Astrocyte (in vitro differentiated cells and primary cell): Measurements from ENCODE around the gene MTCL3.
A peak's percentile ranks its signal among the peaks of the same experiment; 100 is the strongest.

Source experiments
- DNase-seq: peaks from one replicate; pipeline ENCODE4 v3.0.0-alpha.2; 2010; ENCODE audit warnings: low read depth
- FAIRE-seq: peaks from 2 replicates; lab custom pipeline; 2011; peaks lifted over from hg19 to GRCh38; lab: Jason Lieb, UNC
- H2AFZ ChIP-seq: 2 replicates; pipeline ENCODE4 v1.6.0; 2012; ENCODE audit warnings: low read depth, low read length, inconsistent platforms
- H3K27ac ChIP-seq: 2 replicates; pipeline ENCODE4 v1.5.1; 2011; ENCODE audit warnings: low read depth, low read length, inconsistent platforms
- H3K27me3 ChIP-seq: 2 replicates; pipeline ENCODE4 v1.6.0; 2011; ENCODE audit warnings: low read length, inconsistent platforms; ENCODE audit not compliant: insufficient read depth
- H3K36me3 ChIP-seq: 2 replicates; pipeline ENCODE4 v1.5.1; 2011; ENCODE audit warnings: low read length, inconsistent platforms; ENCODE audit not compliant: insufficient read depth
- H3K4me1 ChIP-seq: 2 replicates; pipeline ENCODE4 v1.5.1; 2011; ENCODE audit warnings: low read length, inconsistent platforms; ENCODE audit not compliant: insufficient read depth
- H3K4me2 ChIP-seq: 2 replicates; pipeline ENCODE4 v1.6.0; 2012; ENCODE audit warnings: low read length, inconsistent platforms
- H3K4me3 ChIP-seq: 2 replicates; pipeline ENCODE4 v1.5.1; 2011; ENCODE audit warnings: low read depth, mild to moderate bottlenecking, low read length, inconsistent platforms; ENCODE audit not compliant: insufficient read depth
- H3K79me2 ChIP-seq: 2 replicates; pipeline ENCODE4 v1.6.0; 2012; ENCODE audit warnings: mild to moderate bottlenecking, low read length, inconsistent platforms; ENCODE audit not compliant: insufficient read depth
- H3K9ac ChIP-seq: 2 replicates; pipeline ENCODE4 v1.6.0; 2012; ENCODE audit warnings: mild to moderate bottlenecking, low read length, inconsistent platforms
- H3K9me3 ChIP-seq: 2 replicates; pipeline ENCODE4 v1.5.1; 2012; ENCODE audit warnings: low read depth, mild to moderate bottlenecking, low read length, inconsistent platforms; ENCODE audit not compliant: insufficient read depth
- H4K20me1 ChIP-seq: 2 replicates; pipeline ENCODE4 v1.6.0; 2012; ENCODE audit warnings: low read length, inconsistent platforms; ENCODE audit not compliant: insufficient read depth
- H3K27ac Mint-ChIP-seq: one replicate; pipeline ENCODE4 v1.8.0; 2021; ENCODE audit warnings: mild to moderate bottlenecking, mixed read lengths; ENCODE audit not compliant: unreplicated experiment
- H3K27me3 Mint-ChIP-seq: one replicate; pipeline ENCODE4 v1.8.0; 2021; ENCODE audit warnings: low read depth, mixed read lengths; ENCODE audit not compliant: unreplicated experiment
- H3K36me3 Mint-ChIP-seq: one replicate; pipeline ENCODE4 v1.8.0; 2021; ENCODE audit warnings: low read depth, mixed read lengths; ENCODE audit not compliant: unreplicated experiment
- H3K4me1 Mint-ChIP-seq: one replicate; pipeline ENCODE4 v1.8.0; 2021; ENCODE audit warnings: low read depth, mixed read lengths; ENCODE audit not compliant: unreplicated experiment
- H3K4me3 Mint-ChIP-seq: one replicate; pipeline ENCODE4 v1.8.0; 2021; ENCODE audit warnings: mild to moderate bottlenecking, moderate library complexity, mixed read lengths; ENCODE audit not compliant: unreplicated experiment
- H3K9me3 Mint-ChIP-seq: one replicate; pipeline ENCODE4 v1.8.0; 2021; ENCODE audit warnings: mild to moderate bottlenecking, mixed read lengths; ENCODE audit not compliant: unreplicated experiment
- CTCF ChIP-seq: IDR thresholded peaks from 2 replicates; pipeline ENCODE4 v1.5.1; 2011; ENCODE audit warnings: low read depth, mild to moderate bottlenecking, inconsistent platforms, low read length, moderate library complexity; ENCODE audit not compliant: insufficient read depth
- EZH2 ChIP-seq: IDR thresholded peaks from 2 replicates; pipeline ENCODE4 v1.6.1; 2012; ENCODE audit warnings: mild to moderate bottlenecking, low read length, inconsistent platforms; ENCODE audit not compliant: insufficient read depth

MTCL3 gene

GRCh38 chr6:127514773-127515227 is 4.3 kb downstream of the MTCL3 start:
- no peaks in the 10 kb centered on the region for H3K27me3 Mint-ChIP-seq
- H3K9me3 ChIP-seq: no peaks in the 10 kb centered on the region
- H3K9ac ChIP-seq: peak overlapping the region; percentile 77
- H3K36me3 ChIP-seq: peaks cover 26% of the 10 kb centered on the region
- H3K4me1 Mint-ChIP-seq: peaks cover 21% of the 10 kb centered on the region
- DNase-seq (peak; percentile 67), FAIRE-seq (no peak)
- peaks cover 24% of the 10 kb centered on the region for H4K20me1 ChIP-seq
- H3K4me3 Mint-ChIP-seq: peak overlapping the region; percentile 99
- peaks cover 12% of the 10 kb centered on the region for H3K4me1 ChIP-seq
- peak overlapping the region; percentile 63 for H2AFZ ChIP-seq
- H3K27ac Mint-ChIP-seq: peak overlapping the region; percentile 84
- no peaks in the 10 kb centered on the region for H3K27me3 ChIP-seq
- H3K27ac ChIP-seq: peak overlapping the region; percentile 29
- H3K4me2 ChIP-seq: peak overlapping the region; percentile 86
- H3K9me3 Mint-ChIP-seq: no peaks in the 10 kb centered on the region
- TF ChIP-seq EZH2: no peak
- no peak for TF ChIP-seq CTCF
- peaks cover 16% of the 10 kb centered on the region for H3K36me3 Mint-ChIP-seq
- H3K4me3 ChIP-seq: peak overlapping the region; percentile 69
- H3K79me2 ChIP-seq: peaks cover 27% of the 10 kb centered on the region

- Histone ChIP-seq H3K4me2 (peak overlapping the region; percentile 86), H3K27me3 (no peaks in the 10 kb centered on the region), H3K27ac (no peak overlapping the region), H3K4me1 (peaks cover 12% of the 10 kb centered on the region), H3K9ac (peak overlapping the region; percentile 77), H3K9me3 (no peaks in the 10 kb centered on the region), H3K36me3 (peaks cover 30% of the 10 kb centered on the region), H3K4me3 (peak overlapping the region; percentile 69), H2AFZ (peak overlapping the region; percentile 63), H4K20me1 (peaks cover 24% of the 10 kb centered on the region), H3K79me2 (peaks cover 27% of the 10 kb centered on the region)
- peaks cover 21% of the 10 kb centered on the region for H3K4me1 Mint-ChIP-seq
- no peak overlapping the region for H3K27ac Mint-ChIP-seq
- no peaks in the 10 kb centered on the region for H3K9me3 Mint-ChIP-seq
- DNase-seq (no peak), FAIRE-seq (no peak)
- peaks cover 17% of the 10 kb centered on the region for H3K36me3 Mint-ChIP-seq
- H3K4me3 Mint-ChIP-seq: peak overlapping the region; percentile 99
- no peaks in the 10 kb centered on the region for H3K27me3 Mint-ChIP-seq
- TF ChIP-seq EZH2 (no peak), CTCF (no peak)
Measured at GRCh38 chr6:127514179-127514772, 4.9 kb downstream of the MTCL3 start.

- H4K20me1 ChIP-seq: peaks cover 24% of the 10 kb centered on the region
- peaks cover 30% of the 10 kb centered on the region for H3K36me3 ChIP-seq
- H3K9me3 ChIP-seq: no peaks in the 10 kb centered on the region
- H3K4me2 ChIP-seq: no peak overlapping the region
- Mint-ChIP-seq H3K27ac (no peak overlapping the region), H3K27me3 (no peaks in the 10 kb centered on the region), H3K4me3 (no peak overlapping the region), H3K36me3 (peaks cover 21% of the 10 kb centered on the region), H3K9me3 (no peaks in the 10 kb centered on the region), H3K4me1 (peaks cover 21% of the 10 kb centered on the region)
- no peak overlapping the region for H3K27ac ChIP-seq
- H3K4me1 ChIP-seq: peaks cover 12% of the 10 kb centered on the region
- peaks cover 27% of the 10 kb centered on the region for H3K79me2 ChIP-seq
- no peak overlapping the region for H3K4me3 ChIP-seq
- H3K9ac ChIP-seq: no peak overlapping the region
- TF ChIP-seq EZH2 (no peak), CTCF (no peak)
- H3K27me3 ChIP-seq: no peaks in the 10 kb centered on the region
- no peak overlapping the region for H2AFZ ChIP-seq
- no peak for DNase-seq
- FAIRE-seq: no peak
Measured at GRCh38 chr6:127513425-127513824, 5.7 kb downstream of the MTCL3 start.
